T-helper 2 cell treated with Interferon-gamma antibody and Interleukin-4, amounts not matched to agents 5 μg/mL and 100 μg/mL, for 36 hours (primary cell): Measurements from ENCODE around the gene LRRC3.

ENCODE experiments used
- DNase-seq: peaks from one replicate; pipeline ENCODE4 v3.0.0; 2021; ENCODE audit warnings: low spot score
- H3K27ac Mint-ChIP-seq: one replicate; pipeline ENCODE4 v1.8.0; 2021; ENCODE audit warnings: mild to moderate bottlenecking, mixed read lengths
- H3K27me3 Mint-ChIP-seq: one replicate; pipeline ENCODE4 v1.8.0; 2021; ENCODE audit warnings: low read depth, mixed read lengths
- H3K36me3 Mint-ChIP-seq: one replicate; pipeline ENCODE4 v1.8.0; 2021; ENCODE audit warnings: low read depth, mixed read lengths
- H3K4me1 Mint-ChIP-seq: one replicate; pipeline ENCODE4 v1.8.0; 2021; ENCODE audit warnings: low read depth, mixed read lengths
- H3K4me3 Mint-ChIP-seq: one replicate; pipeline ENCODE4 v1.8.0; 2022; ENCODE audit warnings: mild to moderate bottlenecking, moderate library complexity, mixed read lengths
- H3K9me3 Mint-ChIP-seq: one replicate; pipeline ENCODE4 v1.8.0; 2021; ENCODE audit warnings: mixed read lengths

LRRC3 gene

GRCh38 chr21:44450999-44451398 lies 4.3 kb upstream of the LRRC3 start:
- Mint-ChIP-seq H3K27ac (no peak overlapping the region), H3K4me3 (no peak overlapping the region), H3K27me3 (peaks cover 23% of the 10 kb centered on the region), H3K9me3 (peaks cover 24% of the 10 kb centered on the region), H3K4me1 (peaks cover 3% of the 10 kb centered on the region), H3K36me3 (no peaks in the 10 kb centered on the region)
- DNase-seq = no peak

GRCh38 chr21:44453120-44453519 lies 2.2 kb upstream of the LRRC3 start:
- Mint-ChIP-seq H3K4me1 (peaks cover 3% of the 10 kb centered on the region), H3K27me3 (peaks cover 23% of the 10 kb centered on the region), H3K9me3 (peaks cover 24% of the 10 kb centered on the region), H3K4me3 (no peak overlapping the region), H3K27ac (no peak overlapping the region), H3K36me3 (no peaks in the 10 kb centered on the region)
- DNase-seq = no peak

GRCh38 chr21:44454058-44454457 lies 1.3 kb upstream of the LRRC3 start:
- Mint-ChIP-seq H3K27me3 (peaks cover 23% of the 10 kb centered on the region), H3K36me3 (no peaks in the 10 kb centered on the region), H3K4me3 (peak overlapping the region; percentile 48), H3K9me3 (peaks cover 24% of the 10 kb centered on the region), H3K4me1 (peaks cover 3% of the 10 kb centered on the region), H3K27ac (no peak overlapping the region)
- DNase-seq = no peak

- Mint-ChIP-seq H3K36me3 (no peaks in the 10 kb centered on the region), H3K27ac (peak overlapping the region; percentile 41), H3K9me3 (peaks cover 24% of the 10 kb centered on the region), H3K4me1 (peaks cover 3% of the 10 kb centered on the region), H3K4me3 (peak overlapping the region; percentile 73), H3K27me3 (peaks cover 23% of the 10 kb centered on the region)
- peak; percentile 19 for DNase-seq
Measured at GRCh38 chr21:44455524-44456213, 359 bp downstream of the LRRC3 start.

GRCh38 chr21:44456214-44456914 lies 1.1 kb downstream of the LRRC3 start:
- peak overlapping the region; percentile 7 for H3K27ac Mint-ChIP-seq
- peaks cover 19% of the 10 kb centered on the region for H3K27me3 Mint-ChIP-seq
- H3K4me3 Mint-ChIP-seq = peak overlapping the region; percentile 71
- DNase-seq = no peak
- no peaks in the 10 kb centered on the region for H3K36me3 Mint-ChIP-seq
- H3K4me1 Mint-ChIP-seq = peaks cover 3% of the 10 kb centered on the region
- peaks cover 24% of the 10 kb centered on the region for H3K9me3 Mint-ChIP-seq

- Mint-ChIP-seq H3K36me3 (no peaks in the 10 kb centered on the region), H3K4me1 (peaks cover 3% of the 10 kb centered on the region), H3K4me3 (peak overlapping the region; percentile 71), H3K27ac (no peak overlapping the region), H3K27me3 (peaks cover 12% of the 10 kb centered on the region), H3K9me3 (peaks cover 17% of the 10 kb centered on the region)
- no peak for DNase-seq
Measured at GRCh38 chr21:44456915-44457736, 1.8 kb downstream of the LRRC3 start.

- Mint-ChIP-seq H3K9me3 (peaks cover 4% of the 10 kb centered on the region), H3K27ac (no peak overlapping the region), H3K27me3 (peaks cover 2% of the 10 kb centered on the region), H3K4me3 (no peak overlapping the region), H3K4me1 (no peaks in the 10 kb centered on the region), H3K36me3 (no peaks in the 10 kb centered on the region)
- DNase-seq = no peak
Measured at GRCh38 chr21:44458971-44459711, 3.8 kb downstream of the LRRC3 start.

GRCh38 chr21:44459712-44460440 lies 4.6 kb downstream of the LRRC3 start:
- H3K9me3 Mint-ChIP-seq = no peaks in the 10 kb centered on the region
- H3K27me3 Mint-ChIP-seq = no peaks in the 10 kb centered on the region
- no peak for DNase-seq
- H3K4me1 Mint-ChIP-seq = no peaks in the 10 kb centered on the region
- H3K27ac Mint-ChIP-seq = no peak overlapping the region
- H3K4me3 Mint-ChIP-seq = no peak overlapping the region
- no peaks in the 10 kb centered on the region for H3K36me3 Mint-ChIP-seq

GRCh38 chr21:44460441-44460755 lies 5.1 kb downstream of the LRRC3 start:
- Mint-ChIP-seq H3K4me3 (no peak overlapping the region), H3K27ac (no peak overlapping the region), H3K36me3 (no peaks in the 10 kb centered on the region), H3K27me3 (no peaks in the 10 kb centered on the region), H3K9me3 (no peaks in the 10 kb centered on the region), H3K4me1 (no peaks in the 10 kb centered on the region)
- no peak for DNase-seq

GRCh38 chr21:44461005-44461404 lies 5.7 kb downstream of the LRRC3 start:
- no peak overlapping the region for H3K4me3 Mint-ChIP-seq
- H3K4me1 Mint-ChIP-seq = no peaks in the 10 kb centered on the region
- H3K27ac Mint-ChIP-seq = no peak overlapping the region
- H3K9me3 Mint-ChIP-seq = no peaks in the 10 kb centered on the region
- H3K36me3 Mint-ChIP-seq = no peaks in the 10 kb centered on the region
- no peaks in the 10 kb centered on the region for H3K27me3 Mint-ChIP-seq
- DNase-seq = no peak

GRCh38 chr21:44461464-44462001 lies 6.2 kb downstream of the LRRC3 start:
- no peak overlapping the region for H3K4me3 Mint-ChIP-seq
- no peaks in the 10 kb centered on the region for H3K27me3 Mint-ChIP-seq
- no peak overlapping the region for H3K27ac Mint-ChIP-seq
- no peak for DNase-seq
- H3K36me3 Mint-ChIP-seq = no peaks in the 10 kb centered on the region
- H3K9me3 Mint-ChIP-seq = no peaks in the 10 kb centered on the region
- no peaks in the 10 kb centered on the region for H3K4me1 Mint-ChIP-seq

GRCh38 chr21:44462086-44462833 lies 7.0 kb downstream of the LRRC3 start:
- DNase-seq = no peak
- H3K4me3 Mint-ChIP-seq = no peak overlapping the region
- H3K27ac Mint-ChIP-seq = no peak overlapping the region
- H3K4me1 Mint-ChIP-seq = no peaks in the 10 kb centered on the region
- H3K27me3 Mint-ChIP-seq = no peaks in the 10 kb centered on the region
- H3K9me3 Mint-ChIP-seq = no peaks in the 10 kb centered on the region
- no peaks in the 10 kb centered on the region for H3K36me3 Mint-ChIP-seq
